Gastrocnemius medialis (tissue), 4 donors: ENCODE results near the gene MTCL1. TPM values are rescaled to one million over a fixed set of nuclear protein-coding genes. Genes with fewer than 3 reads are reported as not detected.

Experiments used
- ATAC-seq, 2 donors: fragments of 150-250 bp; one replicate each; pipeline ENCODE4 v1.9.1; 2016
- DNase-seq, 2 donors: peaks; one replicate each; pipeline ENCODE4 v3.0.0-alpha.2; 2019
- H3K27ac ChIP-seq, 4 donors: fragments of 200-600 bp; sonication (generic); 1 replicate in 1 of 4; 2 replicates in 3 of 4; pipeline ENCODE4 v1.5.1; 2016 to 2018; ENCODE audit warnings: mild to moderate bottlenecking in 2 of 4, moderate library complexity in 1 of 4
- H3K27me3 ChIP-seq, 3 donors: fragments of 200-600 bp; sonication (generic) in 2 of 3; 1 replicate in 1 of 3; 2 replicates in 2 of 3; pipeline versions ENCODE4 v1.5.1 to v1.6.0; 2016 to 2019; ENCODE audit warnings: mild to moderate bottlenecking in 1 of 3, moderate library complexity in 1 of 3
- H3K36me3 ChIP-seq, 2 donors: fragments of 200-600 bp; sonication (generic) in 1 of 2; one replicate each; pipeline ENCODE4 v1.5.1; 2017 to 2018
- H3K4me1 ChIP-seq, 2 donors: fragments of 200-600 bp; sonication (generic) in 1 of 2; one replicate each; pipeline ENCODE4 v1.5.1; 2016 to 2017; ENCODE audit warnings: mild to moderate bottlenecking in 2 of 2
- H3K4me3 ChIP-seq, 4 donors: fragments of 200-600 bp; sonication (generic) in 3 of 4; 1 replicate in 1 of 4; 2 replicates in 3 of 4; pipeline ENCODE4 v1.5.1; 2016 to 2019; ENCODE audit warnings: mild to moderate bottlenecking in 2 of 4
- H3K9me3 ChIP-seq, 3 donors: fragments of 200-600 bp; sonication (generic) in 2 of 3; 1 replicate in 1 of 3; 2 replicates in 2 of 3; pipeline ENCODE4 v1.5.1; 2016 to 2019
- POLR2A ChIP-seq, 2 donors: fragments of 450-650 bp; IDR thresholded peaks; one replicate each; pipeline ENCODE4 v1.6.1; 2017; ENCODE audit warnings: antibody characterized with exemption in 2 of 2, mild to moderate bottlenecking in 2 of 2, moderate library complexity in 2 of 2
- in situ Hi-C, 4 donors: fragments of 200-750 bp; cut with MboI; loops; one replicate each; pipeline versions ENCODE4 v1.15.0 to v1.8.0; 2017; ENCODE audit warnings: low sequenced_read_pairs in 4 of 4
- intact Hi-C: fragments of 100-400 bp; cut with DNase I; formaldehyde crosslinking; loops from one replicate; pipeline ENCODE4 v1.15.1; 2023; ENCODE audit warnings: low total_unique reads
- total RNA-seq, 4 donors: library from RNA; depleted of rRNA; stranded (reverse); fragments of >200 nt; gene quantifications; one replicate each; pipeline versions ENCODE4 v1.1.0 to v1.2.3, GENCODE V29; 2016
- TF ChIP-seq, protein P1 (sequence below), 5 experiments: fragments of 450-650 bp in 3 of 5; fragments of 200-600 bp in 2 of 5; sonication (generic) in 2 of 5; IDR thresholded peaks in 4 of 5; conservative IDR thresholded peaks in 1 of 5; 1 replicate in 4 of 5; 2 replicates in 1 of 5; pipeline ENCODE4 v1.5.1; 2016 to 2019; ENCODE audit warnings: antibody characterized with exemption in 5 of 5, mild to moderate bottlenecking in 3 of 5, moderate library complexity in 3 of 5

Gene MTCL1
- total RNA-seq, 4 donors from 2014 or later, result 2.0 to 8.6 (median 3.5) TPM

DNA sequence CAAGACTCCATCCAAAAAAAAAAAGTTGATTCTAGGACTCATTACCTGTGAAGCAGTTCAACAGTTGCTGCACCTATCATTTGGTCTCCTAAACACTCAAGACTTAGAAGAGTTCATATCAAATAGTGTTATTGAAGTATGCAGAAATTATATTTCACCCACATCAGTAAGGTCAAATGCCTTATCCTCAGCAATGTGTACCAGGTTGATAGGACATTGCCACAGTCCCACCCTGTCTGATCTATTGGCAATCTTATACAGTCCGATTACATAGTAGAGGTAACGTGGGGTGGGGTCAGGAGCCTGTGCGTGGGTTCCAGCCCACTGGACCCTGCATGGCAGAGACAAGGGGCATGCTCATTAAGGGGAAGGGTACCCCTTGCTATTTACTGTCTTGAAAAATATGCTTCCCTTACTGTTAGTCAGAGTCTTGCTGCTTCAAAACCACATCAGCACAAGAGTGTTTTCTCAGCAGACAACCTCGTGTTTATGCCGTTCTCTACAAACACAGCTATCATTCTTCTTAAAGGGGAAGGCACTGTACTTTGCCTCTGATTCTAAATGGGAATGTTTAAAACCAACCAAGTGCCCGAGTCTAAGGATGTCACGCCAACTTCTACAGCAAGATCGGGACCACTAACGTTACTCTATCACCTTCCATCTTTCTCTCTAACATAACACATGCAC, 115.2 kb downstream of the MTCL1 start:
- ATAC-seq, result no peak
- no peak for DNase-seq
- no peaks in the 10 kb centered on the region for H3K27me3 ChIP-seq
- H3K4me1 ChIP-seq, result peaks cover 5 to 13% of the 10 kb centered on the region in 2 donors
- no peaks in the 10 kb centered on the region for H3K36me3 ChIP-seq
- in situ Hi-C loops, result no loop called here
- no peaks in the 10 kb centered on the region for H3K9me3 ChIP-seq
- H3K4me3 ChIP-seq, result no peak overlapping the region
- TF ChIP-seq, protein P1, sequence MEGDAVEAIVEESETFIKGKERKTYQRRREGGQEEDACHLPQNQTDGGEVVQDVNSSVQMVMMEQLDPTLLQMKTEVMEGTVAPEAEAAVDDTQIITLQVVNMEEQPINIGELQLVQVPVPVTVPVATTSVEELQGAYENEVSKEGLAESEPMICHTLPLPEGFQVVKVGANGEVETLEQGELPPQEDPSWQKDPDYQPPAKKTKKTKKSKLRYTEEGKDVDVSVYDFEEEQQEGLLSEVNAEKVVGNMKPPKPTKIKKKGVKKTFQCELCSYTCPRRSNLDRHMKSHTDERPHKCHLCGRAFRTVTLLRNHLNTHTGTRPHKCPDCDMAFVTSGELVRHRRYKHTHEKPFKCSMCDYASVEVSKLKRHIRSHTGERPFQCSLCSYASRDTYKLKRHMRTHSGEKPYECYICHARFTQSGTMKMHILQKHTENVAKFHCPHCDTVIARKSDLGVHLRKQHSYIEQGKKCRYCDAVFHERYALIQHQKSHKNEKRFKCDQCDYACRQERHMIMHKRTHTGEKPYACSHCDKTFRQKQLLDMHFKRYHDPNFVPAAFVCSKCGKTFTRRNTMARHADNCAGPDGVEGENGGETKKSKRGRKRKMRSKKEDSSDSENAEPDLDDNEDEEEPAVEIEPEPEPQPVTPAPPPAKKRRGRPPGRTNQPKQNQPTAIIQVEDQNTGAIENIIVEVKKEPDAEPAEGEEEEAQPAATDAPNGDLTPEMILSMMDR (IDR thresholded peaks at IDR 0.05 in 4 of 5, conservative IDR thresholded peaks at IDR 0.05 in 1 of 5), result no peak
- no peak for TF ChIP-seq POLR2A (IDR thresholded peaks at IDR 0.05)
- H3K27ac ChIP-seq, result no peak overlapping the region
- intact Hi-C loops, result no loop called here

DNA sequence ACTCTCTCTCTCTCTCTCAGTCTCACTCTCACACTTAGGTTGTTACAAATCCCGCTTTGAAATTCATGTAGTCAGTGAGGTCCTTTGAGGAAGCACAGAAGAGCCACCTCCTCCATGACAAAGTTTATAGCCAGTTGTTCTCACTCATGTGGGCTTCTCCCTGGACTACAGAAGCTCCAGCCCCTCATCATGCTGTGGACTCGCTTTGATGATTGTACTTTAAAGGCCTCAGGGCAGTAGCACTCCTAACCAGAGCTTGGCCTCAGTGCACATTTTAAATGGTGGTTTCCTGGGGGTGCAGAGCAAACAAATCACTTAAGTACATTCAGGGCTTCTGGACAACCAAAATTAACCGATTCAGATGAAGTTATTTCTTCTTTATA, 115.7 kb downstream of the MTCL1 start:
- H3K27me3 ChIP-seq, result no peaks in the 10 kb centered on the region
- H3K27ac ChIP-seq, result no peak overlapping the region
- ATAC-seq (no peak), DNase-seq (no peak)
- no peaks in the 10 kb centered on the region for H3K36me3 ChIP-seq
- H3K4me1 ChIP-seq, result peaks cover 5 to 11% of the 10 kb centered on the region in 2 donors
- no peak for TF ChIP-seq POLR2A (IDR thresholded peaks at IDR 0.05)
- TF ChIP-seq, protein P1 (IDR thresholded peaks at IDR 0.05 in 4 of 5, conservative IDR thresholded peaks at IDR 0.05 in 1 of 5), result no peak
- H3K4me3 ChIP-seq, result no peak overlapping the region
- in situ Hi-C loops (no loop called here), intact Hi-C loops (no loop called here)
- H3K9me3 ChIP-seq, result no peaks in the 10 kb centered on the region

DNA sequence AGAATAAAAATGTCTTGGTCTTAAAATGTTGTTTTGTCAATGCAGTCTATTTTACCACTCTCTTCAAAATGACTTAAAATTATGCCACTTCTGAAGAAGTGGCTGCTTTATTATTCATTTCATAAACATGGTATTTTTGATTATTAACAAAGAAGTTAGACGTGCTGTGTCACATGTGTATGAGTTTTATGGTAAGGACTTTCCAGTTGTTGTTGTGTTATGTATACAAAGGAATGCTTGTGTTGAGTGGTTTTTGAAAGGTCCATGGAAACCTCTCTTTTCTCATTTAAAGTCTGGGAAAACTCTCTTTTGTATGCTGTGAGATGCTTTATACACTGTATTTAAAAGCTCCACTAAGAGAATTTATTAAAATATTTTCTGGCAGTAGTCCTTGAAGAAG, 116.2 kb downstream of the MTCL1 start:
- in situ Hi-C loops, result no loop called here
- TF ChIP-seq, protein P1 (IDR thresholded peaks at IDR 0.05 in 4 of 5, conservative IDR thresholded peaks at IDR 0.05 in 1 of 5), result no peak
- TF ChIP-seq POLR2A (IDR thresholded peaks at IDR 0.05), result no peak
- ATAC-seq, result no peak
- Histone ChIP-seq H3K36me3 (no peaks in the 10 kb centered on the region), H3K4me1 (peaks cover 5 to 7% of the 10 kb centered on the region in 2 donors), H3K27ac (no peak overlapping the region), H3K4me3 (no peak overlapping the region), H3K27me3 (no peaks in the 10 kb centered on the region), H3K9me3 (no peaks in the 10 kb centered on the region)
- intact Hi-C loops, result no loop called here
- no peak for DNase-seq

DNA sequence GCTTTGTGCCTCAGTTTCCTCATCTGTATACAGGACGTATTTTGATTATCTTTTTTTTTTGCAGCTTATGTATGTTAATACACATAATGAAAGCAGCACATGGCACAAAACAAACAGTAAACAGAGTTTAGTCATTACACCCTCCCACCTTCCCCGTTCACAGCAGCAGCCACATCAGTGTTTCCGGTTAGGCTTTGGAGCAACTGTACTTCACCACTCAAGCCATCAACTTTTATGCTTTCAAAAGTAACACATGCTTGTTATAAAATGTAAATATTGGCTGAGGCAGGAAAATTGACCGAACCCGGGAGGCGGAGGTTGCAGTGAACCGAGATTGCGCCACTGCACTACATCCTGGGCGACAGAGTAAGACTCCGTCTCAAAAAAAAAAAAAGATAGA, 117.3 kb downstream of the MTCL1 start:
- no peak overlapping the region for H3K4me3 ChIP-seq
- H3K27me3 ChIP-seq, result no peaks in the 10 kb centered on the region
- no peak for ATAC-seq
- in situ Hi-C loops (no loop called here), intact Hi-C loops (no loop called here)
- DNase-seq, result no peak
- TF ChIP-seq, protein P1 (IDR thresholded peaks at IDR 0.05 in 4 of 5, conservative IDR thresholded peaks at IDR 0.05 in 1 of 5), result no peak
- no peak for TF ChIP-seq POLR2A (IDR thresholded peaks at IDR 0.05)
- H3K36me3 ChIP-seq, result no peaks in the 10 kb centered on the region
- H3K27ac ChIP-seq, result no peak overlapping the region
- H3K9me3 ChIP-seq, result no peaks in the 10 kb centered on the region
- H3K4me1 ChIP-seq, result no peaks in the 10 kb centered on the region

DNA sequence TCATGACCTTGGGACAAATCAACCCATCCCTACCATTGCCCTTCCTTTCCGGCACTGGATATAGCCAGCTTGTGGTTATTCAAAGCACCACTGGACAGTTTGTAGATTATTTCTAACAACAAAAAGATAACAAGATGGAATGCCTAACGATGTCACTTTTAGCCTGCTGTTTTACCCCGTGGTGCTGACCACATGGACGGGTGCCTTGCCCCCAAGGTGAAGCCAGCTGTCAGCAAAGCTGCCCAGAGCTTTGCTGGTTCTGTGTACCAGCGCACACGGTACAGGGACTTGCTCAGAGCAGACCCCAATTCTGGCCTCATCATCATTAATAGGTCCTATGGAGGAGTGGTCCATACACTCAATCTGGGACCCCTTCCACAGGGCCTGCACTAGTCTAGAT, 118.2 kb downstream of the MTCL1 start:
- intact Hi-C loops (no loop called here), in situ Hi-C loops (no loop called here)
- Histone ChIP-seq H3K36me3 (no peaks in the 10 kb centered on the region), H3K27ac (no peak overlapping the region), H3K4me1 (no peaks in the 10 kb centered on the region), H3K27me3 (no peaks in the 10 kb centered on the region), H3K4me3 (no peak overlapping the region), H3K9me3 (no peaks in the 10 kb centered on the region)
- DNase-seq (no peak), ATAC-seq (no peak)
- no peak for TF ChIP-seq POLR2A (IDR thresholded peaks at IDR 0.05)
- TF ChIP-seq, protein P1 (IDR thresholded peaks at IDR 0.05 in 4 of 5, conservative IDR thresholded peaks at IDR 0.05 in 1 of 5), result no peak
